GM21717 (cell line): ENCODE measurements around the gene SLC22A4.

ENCODE experiments used
- ATAC-seq: cut with Tn5 transposase; IDR thresholded peaks from one replicate; pipeline ENCODE4 v1.9.1; 2021; ENCODE audit warnings: mild to moderate bottlenecking, moderate library complexity; ENCODE audit not compliant: unreplicated experiment

Gene SLC22A4

DNA sequence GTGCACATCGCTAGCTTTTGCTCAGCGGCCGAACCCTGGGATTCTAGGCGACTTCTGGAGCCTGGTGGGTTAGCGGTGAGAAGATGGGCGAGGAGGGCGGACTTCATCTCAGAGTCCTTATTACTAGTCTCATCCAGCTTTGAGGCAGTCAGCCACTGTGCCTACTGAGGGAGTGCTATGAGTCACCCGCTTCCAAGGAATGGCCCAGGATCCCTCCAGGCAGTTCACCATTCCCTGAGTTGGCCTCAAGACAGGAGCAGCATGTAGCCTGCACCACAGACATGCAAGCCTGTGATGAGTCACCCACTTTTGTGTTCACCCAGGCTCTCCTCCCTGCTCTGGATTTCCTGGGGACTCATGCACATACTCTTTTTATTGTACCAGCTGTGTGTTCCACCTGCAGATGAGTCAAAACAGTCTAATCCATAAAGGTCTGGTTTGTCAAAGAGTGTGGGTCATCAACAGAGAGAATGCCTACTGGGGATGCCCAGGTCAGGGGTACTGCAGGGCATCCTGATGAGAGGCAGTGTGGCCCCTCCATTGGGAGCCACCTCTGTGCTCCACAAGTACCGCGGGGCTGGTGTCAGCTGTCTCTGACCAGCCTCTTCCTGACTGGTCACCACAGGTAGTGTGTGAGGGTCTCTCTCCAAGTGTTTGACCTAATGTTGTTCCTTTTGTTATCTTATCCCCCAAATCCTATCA is 95.5 kb downstream of the SLC22A4 start:
- ATAC-seq: no peak

DNA sequence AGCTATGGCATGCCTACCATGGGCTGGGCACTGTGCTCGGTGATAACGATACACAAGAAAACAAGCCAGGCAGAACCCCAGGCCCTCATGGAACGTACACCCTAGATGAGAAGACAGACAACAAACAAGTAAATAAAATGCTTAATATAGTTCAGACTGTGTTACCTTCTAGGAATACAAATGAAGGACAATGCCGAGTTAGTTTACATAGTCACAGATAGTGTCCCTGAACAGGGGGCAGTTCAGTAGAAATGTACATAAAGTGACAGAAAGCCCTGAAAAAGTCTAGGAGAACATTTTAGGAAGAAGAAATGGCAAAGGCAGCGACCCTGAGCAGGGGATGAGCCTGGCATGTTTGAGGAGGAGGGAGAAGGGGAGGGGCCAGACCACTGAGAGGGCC is 97.1 kb downstream of the SLC22A4 start:
- ATAC-seq: no peak

DNA sequence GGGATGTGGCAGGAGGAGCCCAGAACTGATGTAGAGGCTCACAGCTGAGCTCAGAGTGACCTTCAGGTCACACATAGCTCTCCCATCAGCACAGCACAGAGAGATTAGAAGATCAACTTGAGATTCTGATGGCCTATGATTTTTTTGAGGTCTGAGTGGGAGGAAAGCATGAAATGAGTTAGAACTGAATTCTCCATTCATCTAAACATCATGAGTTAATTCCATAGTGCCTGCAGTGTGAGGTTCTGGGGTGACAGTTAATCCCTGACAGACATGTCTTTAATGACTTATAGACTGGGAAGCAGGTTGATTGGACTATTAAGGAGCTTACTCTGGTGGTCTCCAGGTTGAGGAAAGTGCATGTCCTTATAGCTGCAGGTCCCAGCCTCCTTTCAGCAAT is 97.7 kb downstream of the SLC22A4 start:
- ATAC-seq: no peak

DNA sequence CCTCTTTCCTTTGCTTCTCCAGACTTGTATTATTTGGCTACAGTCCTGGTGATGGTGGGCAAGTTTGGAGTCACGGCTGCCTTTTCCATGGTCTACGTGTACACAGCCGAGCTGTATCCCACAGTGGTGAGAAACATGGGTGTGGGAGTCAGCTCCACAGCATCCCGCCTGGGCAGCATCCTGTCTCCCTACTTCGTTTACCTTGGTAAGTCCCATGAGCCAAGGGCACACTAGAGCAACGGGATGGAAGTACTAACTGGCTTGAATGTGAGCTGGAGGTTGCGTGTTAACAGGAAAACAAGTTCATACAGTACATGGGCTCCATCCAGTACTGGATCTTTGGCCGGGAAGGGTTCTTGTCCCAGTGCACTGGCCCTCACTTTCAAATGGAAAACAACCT is 98.2 kb downstream of the SLC22A4 start:
- ATAC-seq: no peak

DNA sequence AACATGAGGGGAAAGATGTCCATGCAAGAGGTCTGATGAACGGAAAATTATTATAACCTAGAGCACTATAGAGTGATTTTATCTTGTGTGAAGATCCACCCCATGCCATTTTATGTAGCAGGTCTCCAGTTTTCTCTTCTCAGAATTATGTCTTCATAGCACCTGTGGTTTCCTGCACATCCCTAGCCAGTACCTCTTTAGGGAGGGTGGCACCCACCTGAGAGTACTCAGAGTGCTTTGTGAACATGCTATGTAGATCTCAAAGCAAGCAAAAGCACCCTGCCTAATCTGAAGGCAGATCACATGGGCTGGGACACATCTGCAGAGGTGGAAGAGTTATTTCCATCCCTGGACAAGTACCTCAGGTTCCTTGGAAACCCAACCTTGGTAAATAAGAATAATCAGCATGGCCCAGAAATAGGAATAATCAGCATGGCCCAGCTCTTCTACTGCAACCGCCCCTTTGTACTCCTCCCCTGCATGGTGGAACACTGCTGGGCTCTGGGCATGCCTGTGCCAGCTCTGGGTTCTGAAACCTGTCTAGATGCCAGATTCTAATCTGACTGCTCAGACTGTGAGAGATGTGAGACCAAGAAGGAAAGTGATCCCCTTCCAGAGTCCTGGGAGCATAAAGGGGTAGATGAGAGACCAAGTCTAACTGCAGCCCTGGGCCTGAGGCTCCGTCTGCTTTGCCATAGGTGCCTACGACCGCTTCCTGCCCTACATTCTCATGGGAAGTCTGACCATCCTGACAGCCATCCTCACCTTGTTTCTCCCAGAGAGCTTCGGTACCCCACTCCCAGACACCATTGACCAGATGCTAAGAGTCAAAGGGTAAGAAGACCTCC is 99.0 kb downstream of the SLC22A4 start:
- ATAC-seq: no peak
